GM12874 (cell line): ENCODE data around the gene KCTD7.

Experiments
- CTCF ChIP-seq: IDR thresholded peaks from 2 replicates; pipeline ENCODE4 v1.5.1; 2011; ENCODE audit warnings: low read depth, mild to moderate bottlenecking, control low read depth, low read length, moderate library complexity; ENCODE audit not compliant: insufficient read depth

The KCTD7 gene

GRCh38 chr7:66693331-66693730 is 64.7 kb downstream of the KCTD7 start:
- TF ChIP-seq CTCF, result no peak
